Trophoblast cell (in vitro differentiated cells and primary cell): ENCODE data around the gene GPR37.

Experiments
- DNase-seq, 2 donors: peaks; one replicate each; pipeline ENCODE4 v3.0.0-alpha.2; 2016
- H2AFZ ChIP-seq: 2 replicates; pipeline ENCODE4 v1.6.1; 2013; ENCODE audit warnings: low read length, moderate library complexity, mild to moderate bottlenecking; ENCODE audit not compliant: insufficient read depth, poor library complexity
- H2AK5ac ChIP-seq: 2 replicates; pipeline ENCODE4 v1.6.1; 2013; ENCODE audit warnings: mild to moderate bottlenecking, low read length
- H2BK120ac ChIP-seq: 2 replicates; pipeline ENCODE4 v1.6.1; 2013; ENCODE audit warnings: low read length, mild to moderate bottlenecking, moderate library complexity; ENCODE audit not compliant: insufficient read depth, poor library complexity
- H2BK12ac ChIP-seq: 2 replicates; pipeline ENCODE4 v1.6.1; 2013; ENCODE audit warnings: mild to moderate bottlenecking, low read length, moderate library complexity
- H2BK5ac ChIP-seq: 2 replicates; pipeline ENCODE4 v1.6.1; 2013; ENCODE audit warnings: low read length, low read depth, moderate library complexity, mild to moderate bottlenecking; ENCODE audit not compliant: poor library complexity
- H3K14ac ChIP-seq: 2 replicates; pipeline ENCODE4 v1.6.1; 2013; ENCODE audit warnings: mild to moderate bottlenecking, low read length
- H3K18ac ChIP-seq: 2 replicates; pipeline ENCODE4 v1.6.1; 2013; ENCODE audit warnings: mild to moderate bottlenecking, low read length
- H3K23ac ChIP-seq: 2 replicates; pipeline ENCODE4 v1.6.1; 2013; ENCODE audit warnings: low read length
- H3K27ac ChIP-seq: 2 replicates; pipeline ENCODE4 v1.5.1; 2013; ENCODE audit warnings: low read depth, mild to moderate bottlenecking, inconsistent platforms, low read length, moderate library complexity
- H3K27me3 ChIP-seq: 2 replicates; pipeline ENCODE4 v1.6.1; 2013; ENCODE audit warnings: inconsistent platforms, mild to moderate bottlenecking, low read length, moderate library complexity; ENCODE audit not compliant: insufficient read depth
- H3K36me3 ChIP-seq, 2 experiments: 1 replicate in 1 of 2; 2 replicates in 1 of 2; pipeline ENCODE4 v1.6.1; 2013; ENCODE audit warnings: low read length in 2 of 2, mild to moderate bottlenecking in 2 of 2, moderate library complexity in 1 of 2; ENCODE audit not compliant: insufficient read depth in 2 of 2, control insufficient read depth in 1 of 2
- H3K4ac ChIP-seq: 2 replicates; pipeline ENCODE4 v1.6.1; 2013; ENCODE audit warnings: low read depth, mild to moderate bottlenecking, low read length, moderate library complexity
- H3K4me1 ChIP-seq, 2 experiments: 1 replicate in 1 of 2; 2 replicates in 1 of 2; pipeline ENCODE4 v1.6.1; 2013; ENCODE audit warnings: low read length in 2 of 2, mild to moderate bottlenecking in 2 of 2, moderate library complexity in 1 of 2; ENCODE audit not compliant: insufficient read depth in 2 of 2, control insufficient read depth in 1 of 2
- H3K4me2 ChIP-seq: 2 replicates; pipeline ENCODE4 v1.6.1; 2013; ENCODE audit warnings: inconsistent platforms, mild to moderate bottlenecking, low read length, moderate library complexity
- H3K4me3 ChIP-seq: 2 replicates; pipeline ENCODE4 v1.5.1; 2013; ENCODE audit warnings: mild to moderate bottlenecking, low read depth, low read length, inconsistent platforms
- H3K79me1 ChIP-seq: one replicate; pipeline ENCODE4 v1.6.1; 2013; ENCODE audit warnings: low read length
- H3K79me2 ChIP-seq: 2 replicates; pipeline ENCODE4 v1.6.1; 2013; ENCODE audit warnings: low read length, mild to moderate bottlenecking; ENCODE audit not compliant: control insufficient read depth, insufficient read depth, poor library complexity
- H3K9ac ChIP-seq: 2 replicates; pipeline ENCODE4 v1.6.1; 2013; ENCODE audit warnings: mild to moderate bottlenecking, low read length
- H3K9me3 ChIP-seq: 2 replicates; pipeline ENCODE4 v1.6.1; 2013; ENCODE audit warnings: low read depth, mild to moderate bottlenecking, control low read depth, inconsistent platforms, low read length; ENCODE audit not compliant: insufficient read depth
- H4K12ac ChIP-seq: 2 replicates; pipeline ENCODE4 v1.6.1; 2013; ENCODE audit warnings: low read depth, mild to moderate bottlenecking, low read length, moderate library complexity
- H4K8ac ChIP-seq: 2 replicates; pipeline ENCODE4 v1.6.1; 2013; ENCODE audit warnings: low read depth, mild to moderate bottlenecking, low read length, moderate library complexity
- H4K91ac ChIP-seq: one replicate; pipeline ENCODE4 v1.6.1; 2013; ENCODE audit warnings: low read depth, mild to moderate bottlenecking, low read length, moderate library complexity
- WGBS: extraction: QIAGEN DNeasy Blood & Tissue Kit; methylation state at CpG from one replicate; pipeline ENCODE4 v1.1.7; 2013; ENCODE audit warnings: missing lambda C conversion rate; ENCODE audit not compliant: insufficient read length, insufficient coverage; ENCODE audit errors: extremely low coverage; 5-methylcytosine and 5-hydroxymethylcytosine counted together

GPR37 gene

DNA sequence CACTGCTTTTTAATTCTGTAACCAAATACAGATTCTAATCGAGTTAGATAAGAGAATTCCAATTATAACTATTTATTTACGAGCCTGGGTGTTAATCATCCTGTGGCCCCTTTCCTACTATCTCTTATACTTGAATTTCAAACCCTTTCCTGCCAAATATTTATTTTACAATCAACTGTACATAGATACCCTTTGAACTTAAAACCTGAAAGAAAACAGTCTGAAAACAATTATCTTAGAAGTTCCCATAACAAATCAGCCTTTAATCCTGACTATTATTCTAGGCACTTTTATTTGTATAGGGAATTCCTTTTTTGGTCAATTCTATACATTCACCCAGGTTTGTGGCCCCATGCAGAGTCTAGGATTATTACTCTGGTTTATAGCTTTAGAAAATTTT lies 10.6 kb upstream of the GPR37 start:
- Histone ChIP-seq H4K91ac (no peak overlapping the region), H3K4ac (no peak overlapping the region), H4K12ac (no peak overlapping the region), H3K23ac (no peak overlapping the region), H3K36me3 (no peaks in the 10 kb centered on the region), H3K79me2 (no peaks in the 10 kb centered on the region), H4K8ac (no peak overlapping the region), H2AFZ (no peak overlapping the region), H2BK5ac (no peak overlapping the region), H3K9me3 (no peaks in the 10 kb centered on the region), H3K4me1 (no peaks in the 10 kb centered on the region), H3K27ac (no peak overlapping the region), H2BK120ac (no peak overlapping the region), H3K14ac (no peak overlapping the region), H3K27me3 (no peaks in the 10 kb centered on the region), H2AK5ac (no peak overlapping the region), H3K4me3 (no peak overlapping the region), H3K18ac (no peak overlapping the region), H3K79me1 (peaks cover 2% of the 10 kb centered on the region), H2BK12ac (no peak overlapping the region), H3K4me2 (no peak overlapping the region), H3K9ac (no peak overlapping the region)
- whole genome bisulfite sequencing, result no CpG with 5 or more reads among the region's 2 CpGs
- DNase-seq, result no peak

DNA sequence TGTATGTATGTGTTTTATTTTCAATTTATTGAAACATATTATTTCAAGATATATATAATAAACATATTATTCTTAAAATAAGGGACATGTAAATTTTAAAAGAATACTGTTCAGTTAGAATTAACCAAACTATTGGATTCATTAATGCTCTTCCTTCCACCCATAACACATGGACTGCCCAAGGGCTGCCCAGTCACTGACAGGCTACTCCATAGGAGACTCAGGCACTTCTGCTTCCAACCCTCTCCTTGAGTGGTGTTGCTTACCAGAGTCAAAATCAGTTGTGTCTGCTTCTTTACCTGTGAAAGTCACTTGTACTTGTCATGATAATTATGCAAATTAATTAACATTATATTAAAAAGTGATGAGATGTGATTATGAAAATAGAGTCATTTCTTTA lies 9.8 kb upstream of the GPR37 start:
- Histone ChIP-seq H3K4me2 (no peak overlapping the region), H4K12ac (no peak overlapping the region), H2BK12ac (no peak overlapping the region), H2AFZ (no peak overlapping the region), H4K8ac (no peak overlapping the region), H3K4me3 (no peak overlapping the region), H3K79me2 (no peaks in the 10 kb centered on the region), H3K27ac (no peak overlapping the region), H3K4ac (no peak overlapping the region), H3K9ac (no peak overlapping the region), H2AK5ac (no peak overlapping the region), H3K79me1 (peaks cover 2% of the 10 kb centered on the region), H2BK120ac (no peak overlapping the region), H3K36me3 (no peaks in the 10 kb centered on the region), H3K18ac (no peak overlapping the region), H4K91ac (no peak overlapping the region), H3K14ac (no peak overlapping the region), H3K23ac (no peak overlapping the region), H3K4me1 (no peaks in the 10 kb centered on the region), H3K9me3 (no peaks in the 10 kb centered on the region), H2BK5ac (no peak overlapping the region), H3K27me3 (no peaks in the 10 kb centered on the region)
- no peak for DNase-seq

DNA sequence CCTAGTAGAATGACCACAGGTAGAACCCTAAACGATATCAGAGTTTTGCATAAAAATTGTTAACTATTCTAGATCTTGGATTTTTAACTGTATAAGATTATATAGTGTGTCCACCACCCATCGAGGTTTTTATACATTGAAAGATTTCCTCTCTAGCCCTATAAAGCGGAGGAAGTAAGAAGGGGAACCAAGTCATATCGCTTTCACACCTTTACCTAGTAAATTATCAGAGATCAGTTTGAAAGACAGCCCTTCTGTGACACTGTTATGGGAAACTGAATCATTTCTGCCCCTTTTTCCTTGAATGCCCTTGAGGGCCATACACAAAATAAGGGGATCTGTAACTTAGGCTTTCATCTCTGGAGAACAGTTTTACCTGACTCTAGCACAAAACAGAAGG lies 8.3 kb upstream of the GPR37 start:
- H3K23ac ChIP-seq, result no peak overlapping the region
- no peak overlapping the region for H2AFZ ChIP-seq
- no peak overlapping the region for H2AK5ac ChIP-seq
- no peaks in the 10 kb centered on the region for H3K27me3 ChIP-seq
- no peaks in the 10 kb centered on the region for H3K9me3 ChIP-seq
- no peak overlapping the region for H3K4me2 ChIP-seq
- H3K4me1 ChIP-seq, result no peaks in the 10 kb centered on the region
- no peak for DNase-seq
- no peak overlapping the region for H3K18ac ChIP-seq
- no peak overlapping the region for H3K27ac ChIP-seq
- no peak overlapping the region for H3K14ac ChIP-seq
- no peak overlapping the region for H3K9ac ChIP-seq
- no CpG with 5 or more reads among the region's 4 CpGs for WGBS
- no peaks in the 10 kb centered on the region for H3K36me3 ChIP-seq
- H3K79me2 ChIP-seq, result no peaks in the 10 kb centered on the region
- no peak overlapping the region for H4K91ac ChIP-seq
- H4K8ac ChIP-seq, result no peak overlapping the region
- no peak overlapping the region for H2BK12ac ChIP-seq
- H3K4ac ChIP-seq, result no peak overlapping the region
- no peak overlapping the region for H4K12ac ChIP-seq
- peaks cover 2% of the 10 kb centered on the region for H3K79me1 ChIP-seq
- H2BK120ac ChIP-seq, result no peak overlapping the region
- no peak overlapping the region for H2BK5ac ChIP-seq
- H3K4me3 ChIP-seq, result no peak overlapping the region

DNA sequence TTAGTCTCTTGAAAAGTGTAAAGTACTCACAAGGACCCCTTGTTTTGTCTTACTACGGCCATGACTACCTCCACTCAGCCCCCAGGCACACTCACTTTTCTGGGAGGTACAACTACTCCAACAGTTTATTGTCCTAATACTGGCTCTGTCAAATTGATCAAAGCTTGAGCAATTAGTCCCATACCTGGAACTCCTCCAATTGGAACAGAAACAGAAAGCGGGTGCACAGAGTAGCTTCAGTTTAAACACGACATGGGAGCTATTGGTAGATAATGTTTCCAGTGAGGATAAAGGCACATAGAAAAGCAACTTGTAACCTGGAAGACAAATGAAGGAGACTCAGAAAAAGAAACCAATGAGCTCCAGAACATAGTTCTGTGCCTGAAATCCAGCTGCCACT lies 7.7 kb upstream of the GPR37 start:
- Histone ChIP-seq H4K91ac (no peak overlapping the region), H3K79me2 (no peaks in the 10 kb centered on the region), H3K23ac (no peak overlapping the region), H3K79me1 (peaks cover 2% of the 10 kb centered on the region), H3K9me3 (no peaks in the 10 kb centered on the region), H3K9ac (no peak overlapping the region), H3K4ac (no peak overlapping the region), H2BK120ac (no peak overlapping the region), H3K27me3 (no peaks in the 10 kb centered on the region), H3K36me3 (no peaks in the 10 kb centered on the region), H3K4me2 (no peak overlapping the region), H3K27ac (no peak overlapping the region), H4K12ac (no peak overlapping the region), H3K18ac (no peak overlapping the region), H3K14ac (no peak overlapping the region), H2BK12ac (no peak overlapping the region), H3K4me3 (no peak overlapping the region), H3K4me1 (no peaks in the 10 kb centered on the region), H2AFZ (no peak overlapping the region), H2BK5ac (no peak overlapping the region), H2AK5ac (no peak overlapping the region), H4K8ac (no peak overlapping the region)
- DNase-seq, result no peak
- WGBS, result no CpG with 5 or more reads among the region's 3 CpGs

DNA sequence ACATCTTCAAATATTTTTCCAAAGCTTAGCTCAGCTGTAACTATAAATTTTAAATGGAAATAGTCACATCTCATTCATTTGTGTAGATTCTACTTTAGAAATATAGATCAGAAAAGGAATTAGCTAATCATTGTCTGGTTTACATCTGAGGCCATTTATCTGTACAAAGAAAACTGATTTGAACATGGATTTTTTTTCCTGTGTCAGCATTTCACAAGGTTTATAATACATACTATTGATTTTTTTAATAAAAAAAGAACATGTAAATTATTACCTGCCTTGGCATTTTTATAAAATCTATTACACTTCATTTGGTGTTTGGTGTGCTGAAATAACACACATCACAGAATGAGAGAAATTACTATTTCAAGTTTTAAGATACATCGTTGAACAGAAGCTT lies 3.5 kb upstream of the GPR37 start:
- Histone ChIP-seq H2AFZ (no peak overlapping the region), H3K27ac (no peak overlapping the region), H3K79me1 (peaks cover 16% of the 10 kb centered on the region), H4K91ac (no peak overlapping the region), H2BK120ac (no peak overlapping the region), H3K79me2 (peaks cover 13% of the 10 kb centered on the region), H2BK12ac (no peak overlapping the region), H3K36me3 (no peaks in the 10 kb centered on the region), H4K12ac (no peak overlapping the region), H3K4me2 (no peak overlapping the region), H3K18ac (no peak overlapping the region), H3K23ac (no peak overlapping the region), H3K4me1 (no peaks in the 10 kb centered on the region), H2BK5ac (no peak overlapping the region), H3K4ac (no peak overlapping the region), H3K4me3 (no peak overlapping the region), H4K8ac (no peak overlapping the region), H3K14ac (no peak overlapping the region), H2AK5ac (no peak overlapping the region), H3K27me3 (no peaks in the 10 kb centered on the region), H3K9me3 (no peaks in the 10 kb centered on the region), H3K9ac (no peak overlapping the region)
- DNase-seq, result no peak
- no CpG with 5 or more reads among the region's 1 CpG for WGBS
